ENCODE data around the gene MKNK1. TPM values are rescaled to one million over a fixed set of nuclear protein-coding genes. Genes with fewer than 3 reads are reported as not detected.

Gene MKNK1
- total RNA-seq, 2 donors from 2014 or later = 22.1 to 25.0 TPM

GRCh38 chr1:46555826-46556619 is 48.0 kb downstream of the MKNK1 start:
- Histone ChIP-seq H3K27me3 (no peaks in the 10 kb centered on the region), H3K4me3 (no peak overlapping the region), H3K36me3 (peaks cover 29% of the 10 kb centered on the region), H3K4me1 (no peaks in the 10 kb centered on the region), H3K27ac (no peak overlapping the region), H3K9me3 (no peaks in the 10 kb centered on the region)
- no peak for DNase-seq (ENCODE audit: low spot score)
- no peak for TF ChIP-seq CTCF (IDR thresholded peaks at IDR 0.05)

GRCh38 chr1:46554597-46555381 is 49.3 kb downstream of the MKNK1 start:
- Histone ChIP-seq H3K4me3 (no peak overlapping the region), H3K27ac (no peak overlapping the region), H3K36me3 (peaks cover 18% of the 10 kb centered on the region), H3K4me1 (no peaks in the 10 kb centered on the region), H3K9me3 (no peaks in the 10 kb centered on the region), H3K27me3 (no peaks in the 10 kb centered on the region)
- TF ChIP-seq CTCF (IDR thresholded peaks at IDR 0.05) = no peak
- no peak for DNase-seq (ENCODE audit: low spot score)

DNA sequence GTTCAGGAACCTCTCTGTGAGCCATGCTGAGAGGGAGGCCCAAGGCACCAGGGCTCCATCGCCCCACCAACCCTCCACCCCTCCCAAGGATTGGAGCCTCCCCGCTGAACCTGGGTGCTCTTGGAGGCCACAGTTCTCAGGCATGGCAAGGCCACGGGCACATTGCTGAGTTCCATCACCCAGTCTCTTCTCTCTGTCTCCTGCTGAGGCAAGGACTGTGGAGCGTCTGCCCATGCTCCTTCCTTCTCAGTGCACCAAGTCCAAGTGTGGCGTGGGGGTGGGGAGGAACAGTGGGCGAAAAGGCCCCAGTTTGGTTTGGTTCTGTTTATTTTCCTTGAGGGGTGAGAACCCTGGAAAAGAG is 49.9 kb downstream of the MKNK1 start:
- Histone ChIP-seq H3K27me3 (no peaks in the 10 kb centered on the region), H3K4me3 (no peak overlapping the region), H3K4me1 (no peaks in the 10 kb centered on the region), H3K27ac (no peak overlapping the region), H3K9me3 (no peaks in the 10 kb centered on the region), H3K36me3 (peaks cover 12% of the 10 kb centered on the region)
- no peak for DNase-seq (ENCODE audit: low spot score)
- TF ChIP-seq CTCF (IDR thresholded peaks at IDR 0.05) = no peak

- H3K27me3 ChIP-seq = no peaks in the 10 kb centered on the region
- no peak for DNase-seq (ENCODE audit: low spot score)
- no peak overlapping the region for H3K4me3 ChIP-seq
- H3K9me3 ChIP-seq = no peaks in the 10 kb centered on the region
- peaks cover 8% of the 10 kb centered on the region for H3K36me3 ChIP-seq
- no peak overlapping the region for H3K27ac ChIP-seq
- TF ChIP-seq CTCF (IDR thresholded peaks at IDR 0.05) = no peak
- H3K4me1 ChIP-seq = no peaks in the 10 kb centered on the region
These were observed 50.6 kb downstream of the MKNK1 start for GRCh38 chr1:46553506-46553905.

DNA sequence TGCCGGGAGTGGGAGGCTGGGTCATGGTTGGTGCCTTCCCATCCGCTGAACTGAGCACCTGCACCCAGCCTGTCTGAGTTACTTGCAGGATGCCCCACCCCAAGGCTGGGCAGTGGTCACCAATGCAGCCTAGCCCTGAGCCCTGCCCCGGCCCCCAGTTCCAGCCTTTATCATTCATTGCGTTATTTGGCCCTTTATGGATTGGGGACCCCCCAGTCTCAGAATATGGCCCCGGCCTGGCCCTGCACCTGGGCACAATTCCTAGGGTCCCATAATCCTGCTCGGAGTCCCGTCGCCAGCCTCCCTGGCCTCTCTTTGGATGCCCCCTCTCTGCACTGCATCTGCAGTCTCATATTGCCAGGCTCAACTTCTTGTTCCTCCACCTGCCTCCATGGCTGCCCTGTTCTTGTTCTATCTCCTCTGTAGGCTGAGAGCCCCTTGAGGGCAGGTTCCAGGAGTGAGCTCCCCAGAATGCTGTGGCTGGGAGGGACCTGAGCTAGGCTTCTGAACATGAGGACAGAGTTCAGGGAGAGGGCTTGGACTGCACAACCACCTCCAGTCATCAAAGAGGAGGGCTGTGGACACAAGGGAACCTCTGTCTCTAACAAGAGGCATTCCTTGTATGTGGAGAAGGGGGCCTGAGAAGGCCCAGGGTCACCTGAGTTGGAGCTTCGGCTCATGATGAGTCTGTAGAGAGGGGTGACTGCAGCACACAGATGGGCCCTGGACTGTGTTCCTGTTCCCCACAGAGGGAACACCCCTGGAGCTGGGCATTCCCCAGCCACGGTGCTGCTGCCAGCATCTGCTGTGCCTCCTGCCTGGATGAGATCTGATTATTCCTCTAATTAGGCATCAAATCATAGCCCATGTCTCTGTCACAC is 51.5 kb downstream of the MKNK1 start:
- no peak for TF ChIP-seq CTCF (IDR thresholded peaks at IDR 0.05)
- Histone ChIP-seq H3K36me3 (no peaks in the 10 kb centered on the region), H3K4me1 (no peaks in the 10 kb centered on the region), H3K27me3 (no peaks in the 10 kb centered on the region), H3K27ac (no peak overlapping the region), H3K4me3 (no peak overlapping the region), H3K9me3 (no peaks in the 10 kb centered on the region)
- DNase-seq (ENCODE audit: low spot score) = no peak
